Jurkat, Clone E6-1 (cell line): ENCODE data around the gene OR56B4.
"Not testable (repeated sequence)": the region's sequence is repeated elsewhere in the genome, so short reads cannot be mapped to it uniquely, and the experiment has no call there.

Experiments
- DNase-seq: peaks from one replicate; pipeline ENCODE4 v3.0.0-alpha.2; 2011; ENCODE audit warnings: low read depth, low spot score
- H3K4me3 ChIP-seq: 2 replicates; pipeline ENCODE4 v1.5.1; 2011; ENCODE audit warnings: mild to moderate bottlenecking, low read length, control low read depth, moderate library complexity

OR56B4 gene

DNA sequence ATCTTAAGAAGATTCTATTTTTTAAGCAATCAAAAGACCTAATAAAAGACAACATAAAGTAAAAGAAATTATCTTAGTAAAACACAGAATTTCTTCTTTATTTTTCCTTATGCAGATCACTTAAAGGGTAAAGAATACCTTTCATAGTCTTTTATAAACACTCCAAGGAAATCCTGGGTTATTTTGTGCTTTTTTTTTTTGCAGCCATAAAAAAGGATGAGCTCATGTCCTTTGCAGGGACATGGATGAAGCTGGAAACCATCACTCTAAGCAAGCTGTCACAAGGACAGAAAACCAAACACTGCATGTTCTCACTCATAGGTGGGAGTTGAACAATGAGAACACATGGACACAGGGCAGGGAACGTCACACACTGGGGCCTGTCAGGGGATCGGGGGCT, 28.5 kb downstream of the OR56B4 start:
- DNase-seq, H3K4me3 ChIP-seq: not testable (repeated sequence)

DNA sequence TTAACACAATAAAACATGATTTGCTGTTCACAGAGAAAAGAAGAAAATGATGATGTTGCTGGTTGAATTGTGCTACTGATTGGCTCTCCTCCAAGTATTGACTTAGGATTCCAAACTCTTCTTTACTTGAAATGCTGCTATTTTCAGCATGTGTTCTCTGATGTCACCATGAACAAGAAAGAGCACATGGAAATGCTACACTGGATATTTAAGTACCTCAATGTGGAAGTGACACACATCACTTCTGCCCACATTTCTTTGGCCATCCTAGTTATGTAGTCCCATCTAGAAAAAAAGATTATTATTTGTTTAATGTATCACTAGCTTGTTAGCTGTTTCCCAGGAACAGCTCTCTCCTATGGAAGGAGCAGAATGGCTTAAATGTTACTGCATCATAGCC, 35.5 kb downstream of the OR56B4 start:
- H3K4me3 ChIP-seq: no peak overlapping the region
- DNase-seq: no peak

DNA sequence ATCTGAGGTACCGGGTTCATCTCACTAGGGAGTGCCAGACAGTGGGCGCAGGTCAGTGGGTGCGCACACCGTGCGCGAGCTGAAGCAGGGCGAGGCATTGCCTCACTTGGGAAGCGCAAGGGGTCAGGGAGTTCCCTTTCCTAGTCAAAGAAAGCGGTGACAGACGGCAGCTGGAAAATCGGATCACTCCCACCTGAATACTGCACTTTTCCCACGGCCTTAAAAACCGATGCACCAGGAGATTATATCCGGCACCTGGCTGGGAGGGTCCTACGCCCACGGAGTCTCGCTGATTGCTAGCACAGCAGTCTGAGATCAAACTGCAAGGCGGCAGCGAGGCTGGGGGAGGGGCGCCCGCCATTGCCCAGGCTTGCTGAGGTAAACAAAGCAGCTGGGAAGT, 36.3 kb downstream of the OR56B4 start:
- not testable (repeated sequence) for H3K4me3 ChIP-seq, DNase-seq

DNA sequence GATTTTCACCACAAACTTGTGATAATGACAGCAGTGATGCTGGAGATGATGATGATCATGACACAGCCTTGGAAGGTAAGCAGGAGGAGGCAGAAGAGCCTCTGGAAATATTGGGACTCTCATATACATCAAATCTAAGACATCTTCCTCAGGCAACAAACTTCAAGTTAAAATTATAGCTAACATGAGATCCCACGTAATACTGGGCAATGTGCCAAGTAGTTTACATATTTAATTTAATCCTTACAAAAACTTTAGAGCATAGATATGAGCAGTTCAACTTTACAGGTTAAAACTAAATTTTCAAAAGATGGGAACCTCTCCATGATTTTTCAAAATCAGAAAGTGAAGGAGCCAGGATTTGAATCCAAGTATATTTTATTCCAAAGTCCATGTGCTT, 43.6 kb downstream of the OR56B4 start:
- DNase-seq: no peak
- H3K4me3 ChIP-seq: no peak overlapping the region

DNA sequence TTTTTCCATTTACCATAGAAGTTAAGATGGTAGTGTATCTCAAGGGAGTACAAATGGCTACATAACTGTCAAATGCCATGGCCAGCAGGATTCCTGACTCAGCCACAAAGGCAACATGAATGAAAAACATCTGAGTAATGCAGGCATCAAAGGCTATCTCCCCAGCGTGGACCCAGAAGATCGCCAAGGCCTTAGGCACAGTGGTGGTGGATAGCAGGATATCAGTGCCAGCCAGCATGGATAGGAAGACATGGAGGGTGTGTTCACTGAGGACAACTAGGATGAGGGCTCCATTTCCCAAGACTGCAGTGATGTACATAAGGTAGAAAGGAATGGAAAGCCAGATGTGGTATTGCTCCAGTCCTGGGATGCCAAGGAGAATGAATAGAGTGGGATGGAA, 44.6 kb downstream of the OR56B4 start:
- H3K4me3 ChIP-seq: no peak overlapping the region
- DNase-seq: no peak

DNA sequence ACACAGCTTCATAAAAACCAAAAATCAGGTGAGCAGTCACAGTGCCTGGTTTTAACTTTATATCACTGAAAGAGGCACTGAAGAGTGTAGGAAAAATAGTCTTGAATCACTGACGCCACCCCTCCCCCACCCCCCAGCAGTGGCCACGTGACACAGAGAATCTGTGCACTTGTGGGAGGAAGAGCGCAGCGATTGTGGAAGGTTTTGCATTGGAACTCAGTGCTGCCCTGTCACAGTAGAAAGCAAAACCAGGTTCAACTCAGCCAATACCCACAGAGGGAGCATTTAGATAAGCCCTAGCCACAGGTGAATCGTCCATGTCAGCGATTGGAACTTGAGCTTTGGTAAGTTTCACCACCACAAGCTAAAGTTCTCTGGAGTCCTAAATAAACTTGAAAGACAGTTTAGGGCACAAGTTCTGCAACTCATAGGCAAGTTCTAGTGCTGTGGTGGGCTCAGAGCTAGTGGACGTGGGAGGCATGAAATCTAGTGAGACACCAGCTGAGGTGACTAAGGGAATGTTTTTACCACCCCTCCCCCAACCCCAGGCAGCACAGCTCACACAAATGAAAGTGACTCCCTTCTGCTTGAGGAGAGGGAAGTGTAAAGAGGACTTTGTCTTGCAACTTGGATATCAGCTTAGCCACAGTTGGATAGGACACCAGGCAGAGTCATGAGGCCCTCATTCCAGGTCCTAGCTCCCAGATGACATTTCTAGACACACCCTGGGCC, 49.3 kb downstream of the OR56B4 start:
- no peak for DNase-seq
- no peak overlapping the region for H3K4me3 ChIP-seq
